Loucy (cell line): Measurements from ENCODE around the gene TMPRSS7.

Experiments used
- H2AFZ ChIP-seq: fragments of 200-600 bp; sonication (generic); 2 replicates; pipeline ENCODE4 v1.6.0; 2016; ENCODE audit warnings: antibody characterized with exemption, mild to moderate bottlenecking, low read length, moderate library complexity
- H3F3A ChIP-seq: fragments of 200-600 bp; 2 replicates; pipeline ENCODE4 v1.6.0; 2016; ENCODE audit warnings: antibody characterized with exemption, low read depth, mild to moderate bottlenecking
- H3K27me3 ChIP-seq: fragments of 200-600 bp; sonication (generic); 2 replicates; pipeline ENCODE4 v1.6.1; 2014; ENCODE audit warnings: low read length, mild to moderate bottlenecking; ENCODE audit not compliant: insufficient read depth, poor library complexity, severe bottlenecking
- H3K36me3 ChIP-seq: fragments of 200-600 bp; sonication (generic); 2 replicates; pipeline ENCODE4 v1.6.1; 2016; ENCODE audit warnings: low read length; ENCODE audit not compliant: insufficient read depth
- H3K4me1 ChIP-seq: fragments of 200-600 bp; sonication (generic); 2 replicates; pipeline ENCODE4 v1.5.1; 2014; ENCODE audit warnings: low read length, mild to moderate bottlenecking; ENCODE audit not compliant: insufficient read depth, poor library complexity, severe bottlenecking
- H3K4me2 ChIP-seq: fragments of 200-600 bp; sonication (generic); 2 replicates; pipeline ENCODE4 v1.6.0; 2014; ENCODE audit warnings: antibody characterized with exemption, low read length, low read depth, mild to moderate bottlenecking; ENCODE audit not compliant: poor library complexity, severe bottlenecking
- H3K4me3 ChIP-seq: fragments of 200-600 bp; sonication (generic); 2 replicates; pipeline ENCODE4 v1.5.1; 2014; ENCODE audit warnings: low read length, mild to moderate bottlenecking, mixed read lengths; ENCODE audit not compliant: poor library complexity, severe bottlenecking
- H3K79me2 ChIP-seq: fragments of 200-600 bp; sonication (generic); 2 replicates; pipeline ENCODE4 v1.6.1; 2014; ENCODE audit warnings: low read length; ENCODE audit not compliant: insufficient read depth
- H3K9ac ChIP-seq: fragments of 200-600 bp; sonication (generic); 2 replicates; pipeline ENCODE4 v1.6.0; 2014; ENCODE audit warnings: mild to moderate bottlenecking, low read depth, low read length, moderate library complexity; ENCODE audit not compliant: poor library complexity, severe bottlenecking
- H3K9me2 ChIP-seq: fragments of 200-600 bp; sonication (generic); replicated peaks from 2 replicates; pipeline ENCODE4 v1.6.1; 2016; ENCODE audit warnings: low read depth, low read length, mixed read lengths
- H3K9me3 ChIP-seq: fragments of 200-600 bp; sonication (generic); 2 replicates; pipeline ENCODE4 v1.6.1; 2014; ENCODE audit warnings: mild to moderate bottlenecking, antibody characterized with exemption, low read length, low read depth; ENCODE audit not compliant: insufficient read depth
- H4K20me1 ChIP-seq: fragments of 200-600 bp; sonication (generic); 2 replicates; pipeline ENCODE4 v1.6.0; 2014; ENCODE audit warnings: antibody characterized with exemption, low read length, mild to moderate bottlenecking; ENCODE audit not compliant: insufficient read depth, poor library complexity, severe bottlenecking
- CTCF ChIP-seq: fragments of 200-600 bp; sonication (generic); conservative IDR thresholded peaks from 2 replicates; pipeline ENCODE4 v1.5.1; 2014; ENCODE audit warnings: mild to moderate bottlenecking, antibody characterized with exemption, low read length
- EZH2phosphoT487 ChIP-seq: fragments of 200-600 bp; IDR thresholded peaks from 2 replicates; pipeline ENCODE4 v1.6.1; 2018; ENCODE audit warnings: antibody characterized with exemption, mild to moderate bottlenecking, moderate library complexity, borderline replicate concordance

Gene TMPRSS7

GRCh38 chr3:112074616-112075497, 40.3 kb downstream of the TMPRSS7 start:
- Histone ChIP-seq H3K4me1 (peaks cover 4% of the 10 kb centered on the region), H3K4me3 (no peak overlapping the region), H3K9me2 (no peaks in the 10 kb centered on the region), H3K27me3 (peaks cover 64% of the 10 kb centered on the region), H4K20me1 (no peaks in the 10 kb centered on the region), H3K9me3 (no peaks in the 10 kb centered on the region), H3F3A (no peaks in the 10 kb centered on the region), H2AFZ (no peak overlapping the region), H3K79me2 (no peaks in the 10 kb centered on the region), H3K4me2 (no peak overlapping the region), H3K9ac (no peak overlapping the region), H3K36me3 (no peaks in the 10 kb centered on the region)
- TF ChIP-seq CTCF (no peak), EZH2phosphoT487 (no peak)

- H3K4me1 ChIP-seq = peaks cover 4% of the 10 kb centered on the region
- peaks cover 97% of the 10 kb centered on the region for H3K27me3 ChIP-seq
- no peak overlapping the region for H2AFZ ChIP-seq
- H3K4me2 ChIP-seq = no peak overlapping the region
- no peak overlapping the region for H3K4me3 ChIP-seq
- no peaks in the 10 kb centered on the region for H4K20me1 ChIP-seq
- H3K36me3 ChIP-seq = no peaks in the 10 kb centered on the region
- H3K9me2 ChIP-seq = no peaks in the 10 kb centered on the region
- TF ChIP-seq CTCF = no peak
- TF ChIP-seq EZH2phosphoT487 = no peak
- H3K79me2 ChIP-seq = no peaks in the 10 kb centered on the region
- H3K9me3 ChIP-seq = no peaks in the 10 kb centered on the region
- H3K9ac ChIP-seq = no peak overlapping the region
- no peaks in the 10 kb centered on the region for H3F3A ChIP-seq
Measured at GRCh38 chr3:112078125-112079083, 43.9 kb downstream of the TMPRSS7 start.

- H3K4me3 ChIP-seq = no peak overlapping the region
- H3K79me2 ChIP-seq = no peaks in the 10 kb centered on the region
- H3K36me3 ChIP-seq = no peaks in the 10 kb centered on the region
- peaks cover 98% of the 10 kb centered on the region for H3K27me3 ChIP-seq
- no peaks in the 10 kb centered on the region for H3K4me1 ChIP-seq
- H3K9me3 ChIP-seq = no peaks in the 10 kb centered on the region
- H3F3A ChIP-seq = no peaks in the 10 kb centered on the region
- no peak overlapping the region for H3K4me2 ChIP-seq
- H2AFZ ChIP-seq = no peak overlapping the region
- no peaks in the 10 kb centered on the region for H3K9me2 ChIP-seq
- H3K9ac ChIP-seq = no peak overlapping the region
- no peaks in the 10 kb centered on the region for H4K20me1 ChIP-seq
- TF ChIP-seq EZH2phosphoT487 (no peak), CTCF (no peak)
Measured at GRCh38 chr3:112083239-112083638, 48.7 kb downstream of the TMPRSS7 start.
